SHP77 treated with DMSO at 0.1 percent for 48 hours (cell line): Measurements from ENCODE around the gene PDIA5.

ENCODE experiments used
- DNase-seq: peaks from one replicate; lab custom pipeline; 2025; lab: John Stamatoyannopoulos, UW

Gene PDIA5

DNA sequence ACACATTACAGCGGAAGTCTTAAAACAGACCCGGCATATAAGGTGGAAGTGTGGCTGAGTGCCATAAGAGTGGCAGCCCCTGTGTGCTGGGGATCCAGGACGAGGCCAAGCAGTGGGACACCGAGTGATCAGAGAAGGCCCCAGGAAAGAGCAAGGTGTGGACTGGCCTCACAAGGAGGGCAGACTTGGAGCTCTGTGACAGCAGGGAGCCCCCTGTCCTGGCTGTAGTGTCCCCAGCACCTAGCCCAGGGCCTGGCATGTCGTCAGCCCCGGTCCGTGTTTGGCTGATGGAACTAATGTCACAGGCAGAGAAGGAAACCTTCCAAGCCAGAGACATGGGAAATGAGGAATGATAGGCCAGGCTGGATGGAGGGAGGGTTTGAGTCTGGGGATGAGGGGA is 4.8 kb downstream of the PDIA5 start:
- DNase-seq, result no peak

DNA sequence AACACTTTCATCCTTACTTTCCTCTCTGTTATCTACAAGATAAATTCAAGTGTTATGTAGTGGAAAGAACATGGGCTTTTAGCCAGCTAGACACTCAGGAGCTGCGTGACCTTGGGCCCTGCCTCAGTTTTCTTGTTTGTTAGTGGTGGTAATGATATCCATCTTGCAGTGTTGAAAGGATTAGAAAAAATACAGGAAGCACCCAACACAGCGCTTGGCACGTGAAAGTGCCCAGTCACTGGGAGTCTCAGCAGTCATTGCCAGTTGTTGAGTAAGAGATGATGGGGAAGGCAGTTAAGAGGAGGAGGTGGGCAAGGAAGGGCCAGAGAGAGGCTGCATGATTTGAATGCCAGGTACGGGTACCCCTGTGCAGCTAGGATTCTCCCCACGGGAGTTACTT is 5.3 kb downstream of the PDIA5 start:
- DNase-seq, result no peak

DNA sequence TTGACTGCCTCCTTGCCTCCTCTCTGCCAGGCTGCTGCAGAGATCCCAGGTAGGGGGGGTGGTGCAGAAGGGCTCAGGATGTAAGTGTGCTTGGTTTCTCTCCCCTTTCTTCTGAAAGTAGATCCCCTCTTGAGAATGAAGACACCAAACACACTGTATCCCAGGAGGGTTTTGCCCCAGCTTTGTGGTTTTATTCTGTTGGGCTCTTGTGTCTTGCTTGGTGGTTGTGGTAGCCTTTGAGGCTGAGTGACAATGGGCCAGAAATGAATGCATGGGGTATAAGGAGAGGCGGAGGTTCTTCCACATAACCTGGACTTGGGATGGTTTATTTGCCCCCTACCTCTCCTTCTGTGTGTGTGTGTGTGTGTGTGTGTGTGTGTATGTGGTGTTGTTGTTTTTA is 5.7 kb downstream of the PDIA5 start:
- DNase-seq, result no peak

DNA sequence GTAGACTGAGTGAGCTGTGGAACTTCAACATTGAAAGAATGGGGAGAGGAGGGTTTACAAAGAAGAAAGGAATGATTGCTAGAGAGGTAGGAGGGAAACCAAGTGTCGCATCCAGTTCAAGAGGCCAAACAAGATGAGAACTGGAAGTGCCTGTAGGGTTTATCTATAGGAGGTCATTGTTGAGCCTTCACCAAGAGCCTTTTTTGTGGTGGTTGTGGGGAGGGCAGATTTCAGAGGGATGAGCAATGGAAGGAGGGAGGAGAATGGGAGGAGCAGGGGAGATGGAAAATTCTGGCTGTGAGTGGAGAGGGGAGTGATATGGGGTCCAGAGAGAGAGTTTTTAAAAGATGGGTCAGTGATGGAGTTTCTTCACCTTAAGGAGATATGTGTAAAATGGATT is 8.5 kb downstream of the PDIA5 start:
- no peak for DNase-seq

DNA sequence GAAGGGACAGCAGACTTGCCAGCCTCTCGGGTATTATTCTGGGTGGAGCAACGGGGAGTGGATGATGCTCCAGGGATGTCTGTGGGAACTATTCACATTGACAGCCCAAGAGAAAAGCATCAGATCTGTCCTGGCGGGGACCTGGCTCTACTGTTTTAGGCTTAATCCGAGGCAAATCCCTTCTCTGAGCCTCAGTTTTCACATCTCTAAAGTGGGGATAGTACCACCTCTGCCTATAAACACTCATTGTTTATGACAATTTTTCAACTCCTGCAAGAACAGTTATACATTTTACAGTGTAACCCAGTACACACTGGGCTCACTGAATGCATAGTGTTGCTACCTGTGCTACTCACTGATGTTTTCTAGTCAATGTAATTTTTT is 9.3 kb downstream of the PDIA5 start:
- DNase-seq, result no peak

DNA sequence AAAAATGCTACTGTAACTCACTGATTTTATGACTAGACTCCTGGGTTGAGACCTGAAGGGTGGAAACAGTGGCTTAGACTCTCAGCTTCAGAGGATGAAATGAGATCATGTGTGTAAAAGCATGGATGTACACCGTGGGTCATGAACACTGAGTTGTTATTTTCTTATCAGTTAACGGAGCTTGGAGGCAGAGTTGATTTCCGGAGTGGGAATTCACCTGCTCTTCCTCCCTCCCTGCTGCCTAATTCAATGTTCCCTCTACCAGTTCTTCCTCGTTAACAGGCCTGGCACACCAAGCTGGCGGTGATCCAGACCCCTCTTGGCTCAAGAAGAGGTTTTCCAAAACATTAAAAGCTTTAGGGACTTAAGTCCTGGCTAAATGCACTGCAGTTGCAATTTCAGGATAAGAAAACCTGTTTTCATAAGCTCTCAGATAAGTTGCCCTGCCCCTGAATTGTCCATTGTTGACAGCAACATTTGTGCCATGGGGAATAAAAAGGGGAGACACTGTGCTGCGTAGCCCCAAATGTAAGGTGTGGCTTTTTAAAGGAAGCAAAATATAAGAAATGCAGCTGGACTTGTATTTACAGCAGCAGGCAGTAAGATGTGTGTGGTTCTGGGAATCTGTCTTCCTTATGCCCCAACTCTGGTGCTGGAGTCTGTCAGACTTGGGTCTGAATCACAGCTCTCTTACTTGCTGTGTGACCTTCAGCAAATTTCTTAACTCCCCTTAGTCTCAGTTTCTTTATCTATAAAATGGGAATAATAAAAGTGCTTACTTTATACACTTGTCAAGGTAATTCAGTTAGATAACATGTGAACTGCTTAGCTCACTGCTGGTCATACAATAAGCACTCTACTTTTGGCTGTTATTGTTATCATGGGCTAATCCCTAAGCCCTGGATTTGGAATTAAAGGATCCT is 9.9 kb downstream of the PDIA5 start:
- no peak for DNase-seq

DNA sequence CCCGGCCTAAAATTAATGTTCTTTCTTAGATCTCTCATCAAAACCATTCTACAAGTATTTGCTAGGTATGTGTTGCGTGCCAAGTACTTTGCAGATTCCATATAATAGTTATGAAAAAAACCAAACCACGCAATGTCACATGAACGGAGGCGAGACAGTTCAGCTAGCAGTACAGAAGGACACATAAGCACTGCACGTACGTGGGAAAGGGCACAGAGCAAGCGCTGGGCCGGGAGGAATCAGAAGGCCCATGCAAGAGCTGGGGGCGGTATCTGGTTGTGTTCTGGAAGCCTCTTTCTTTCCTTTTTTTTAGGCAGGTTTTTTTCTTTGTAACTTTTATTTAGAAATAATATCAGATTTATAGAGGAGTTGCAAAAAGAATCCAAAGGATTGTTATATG is 11.3 kb downstream of the PDIA5 start:
- DNase-seq, result no peak

DNA sequence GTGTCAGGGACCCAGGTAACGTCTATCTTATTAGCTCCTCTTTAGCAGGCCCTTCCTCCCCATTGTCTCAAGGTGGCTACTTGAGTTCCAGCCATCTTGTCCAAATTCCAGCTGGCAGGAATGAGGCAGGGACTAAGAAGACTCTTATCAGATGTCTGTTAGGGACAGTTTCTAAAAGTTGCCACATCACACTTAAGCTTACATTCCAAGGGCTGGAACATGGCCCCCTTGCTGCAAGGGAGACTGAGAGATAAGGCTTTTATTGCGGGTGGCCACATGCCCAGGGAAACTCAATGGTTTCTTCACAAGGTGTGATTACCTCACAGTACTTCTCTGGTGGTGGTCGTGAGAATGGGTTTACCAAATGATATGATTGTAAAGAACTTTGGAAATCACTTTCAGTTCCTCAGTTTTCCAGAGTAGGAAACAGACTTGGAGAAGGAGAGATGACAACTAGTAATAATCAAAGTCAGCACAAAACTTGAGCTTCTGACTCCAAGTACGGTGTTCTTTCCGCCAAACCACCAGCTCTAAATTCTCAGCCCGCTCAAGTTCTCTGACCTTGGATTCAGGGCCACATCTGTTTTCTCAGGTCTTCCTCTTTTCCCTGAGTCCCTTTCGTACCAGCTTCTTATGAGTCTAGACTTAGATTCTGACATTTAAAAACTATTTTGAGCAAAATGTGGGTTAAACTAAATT is 14.2 kb downstream of the PDIA5 start:
- no peak for DNase-seq

DNA sequence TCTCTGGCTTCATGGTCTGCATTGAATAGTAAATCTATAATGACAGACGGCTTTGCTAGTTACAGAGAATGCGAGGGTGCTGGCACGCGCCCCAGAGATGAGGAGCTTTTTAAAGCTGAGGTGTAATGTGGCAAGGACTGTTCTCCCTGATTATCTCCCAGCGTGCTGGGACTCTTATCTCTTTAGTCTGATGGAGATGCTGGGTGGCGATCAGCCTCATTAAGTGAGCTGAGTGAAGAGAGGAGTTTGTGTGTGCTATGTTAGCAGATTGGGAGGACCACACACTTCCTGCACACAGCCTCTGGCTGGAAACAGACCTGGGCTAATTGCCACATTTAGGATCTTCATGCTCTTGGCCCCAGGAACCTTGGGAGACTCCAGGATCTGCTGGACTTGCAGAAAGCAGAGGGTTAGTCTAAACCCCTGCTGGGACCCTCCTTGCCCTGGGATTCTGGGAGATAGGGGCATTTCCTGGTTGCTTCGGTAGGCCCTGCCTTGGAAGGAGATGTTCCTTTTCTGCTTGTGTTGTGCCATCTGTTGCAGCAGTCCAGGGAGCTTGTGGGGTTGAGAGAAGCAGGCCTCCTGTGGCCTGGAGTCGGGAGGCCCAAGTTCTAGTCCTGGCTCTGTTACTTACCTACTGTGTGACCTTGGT is 15.0 kb downstream of the PDIA5 start:
- DNase-seq, result no peak

DNA sequence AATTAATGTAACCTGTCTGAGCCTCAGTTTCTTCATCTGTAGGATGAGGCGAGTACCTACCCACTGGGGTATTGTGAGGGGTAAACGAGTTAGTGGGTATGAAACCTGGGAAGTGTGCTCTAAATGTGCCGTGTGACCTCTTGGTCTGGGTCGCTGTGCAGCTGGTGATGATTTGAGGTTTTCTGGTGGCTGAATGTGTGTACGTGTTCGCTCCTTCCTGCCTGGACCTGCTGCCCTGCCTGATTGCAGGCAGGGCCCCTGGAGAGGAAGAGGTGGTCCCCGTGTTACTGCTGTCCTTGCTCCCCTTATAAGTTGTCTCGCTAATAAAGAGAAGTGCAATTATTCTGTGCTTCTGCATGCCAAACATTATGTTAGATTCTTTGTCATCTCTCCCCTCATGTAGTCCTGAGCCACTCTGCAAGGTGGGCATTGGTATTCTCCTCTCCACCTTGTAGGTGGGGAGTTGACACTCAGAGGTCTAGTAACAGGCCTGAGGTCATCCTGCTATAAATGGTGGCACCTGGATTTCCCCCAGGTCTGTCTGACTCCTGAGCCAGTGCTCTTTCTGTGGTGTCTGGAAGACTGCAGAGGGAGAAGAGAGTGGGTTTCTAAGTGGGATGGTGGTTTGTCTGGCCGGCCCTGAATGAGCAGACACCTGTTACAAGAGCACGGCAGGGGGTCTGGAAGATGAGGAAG is 15.7 kb downstream of the PDIA5 start:
- DNase-seq, result no peak

DNA sequence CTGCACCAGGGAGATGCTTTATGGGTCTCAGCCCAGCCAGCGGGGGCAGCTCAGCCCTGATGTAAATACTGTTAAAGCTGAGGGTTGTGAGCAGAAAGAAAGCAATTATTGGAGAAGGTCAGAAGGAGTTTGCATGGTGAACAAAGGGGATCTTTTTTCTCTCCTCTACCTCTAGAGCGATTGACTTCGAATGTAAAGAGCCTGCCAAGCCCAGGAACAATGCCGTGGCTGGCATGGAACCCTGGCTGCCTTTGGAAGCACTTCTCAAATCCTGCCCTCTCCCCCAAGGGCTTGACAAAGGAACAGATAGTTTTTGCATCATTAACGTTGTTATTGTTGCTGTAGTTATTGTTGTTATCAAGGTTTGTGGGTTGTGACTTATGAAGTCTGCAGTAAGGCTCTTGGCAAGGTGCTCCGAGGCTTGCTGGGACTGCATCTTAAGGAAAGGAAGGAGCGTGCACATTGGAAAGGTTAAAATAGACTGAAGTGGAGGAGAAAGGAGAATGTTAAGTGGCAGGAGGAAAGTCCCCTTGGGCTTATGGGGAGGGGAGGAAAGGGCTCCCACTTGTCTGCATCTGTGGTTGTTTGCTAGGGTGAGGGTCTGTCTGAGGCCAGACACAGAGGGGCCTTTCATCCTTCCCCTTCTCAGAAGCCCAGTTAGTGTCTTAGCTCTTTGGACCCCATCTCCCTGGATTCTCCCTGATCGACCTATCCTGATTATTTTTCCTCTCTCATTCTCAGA is 16.7 kb downstream of the PDIA5 start:
- DNase-seq, result no peak

DNA sequence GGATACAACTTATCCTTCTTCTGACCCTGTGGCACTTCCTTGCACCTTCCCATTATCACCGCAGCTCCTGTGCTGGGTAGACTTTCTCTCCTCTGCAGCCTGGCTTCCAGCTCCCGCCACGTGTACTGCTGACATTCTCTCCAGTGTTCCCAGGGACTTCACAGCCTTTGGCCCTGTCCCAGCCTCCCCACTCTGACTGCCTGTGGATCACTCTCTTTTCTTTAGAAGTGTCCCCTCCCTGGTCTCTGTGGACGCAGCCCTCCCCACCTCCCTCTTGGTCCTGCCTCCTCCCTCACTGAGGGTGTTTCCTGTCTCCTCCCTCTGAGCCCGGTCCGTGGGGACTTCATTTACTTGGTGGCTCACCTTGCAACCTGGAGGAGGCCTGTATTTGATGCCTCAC is 17.4 kb downstream of the PDIA5 start:
- no peak for DNase-seq

DNA sequence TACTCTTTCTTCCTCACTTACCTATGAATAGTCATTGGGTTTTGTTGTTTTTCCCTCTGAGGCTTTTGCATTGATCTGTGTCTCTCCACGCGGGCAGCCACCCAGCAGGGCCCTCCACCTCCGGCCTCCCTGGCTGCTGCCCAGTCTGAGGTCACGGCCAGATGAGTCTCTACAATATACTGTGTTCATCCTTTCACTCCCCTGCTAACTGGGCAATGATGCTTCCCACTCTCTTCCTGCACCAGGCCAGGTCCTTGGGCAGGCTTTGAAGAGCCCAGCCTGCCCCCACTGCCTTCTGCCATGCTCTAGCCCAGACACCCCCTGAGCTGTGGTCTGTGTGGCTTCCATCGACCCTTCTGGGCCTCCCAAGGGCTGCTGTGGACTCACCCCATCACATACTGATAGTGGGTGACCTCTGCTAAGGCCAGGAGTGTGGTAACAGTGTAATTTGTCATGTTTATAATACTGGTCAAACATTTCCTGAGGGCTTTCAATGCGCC is 18.0 kb downstream of the PDIA5 start:
- DNase-seq, result no peak

DNA sequence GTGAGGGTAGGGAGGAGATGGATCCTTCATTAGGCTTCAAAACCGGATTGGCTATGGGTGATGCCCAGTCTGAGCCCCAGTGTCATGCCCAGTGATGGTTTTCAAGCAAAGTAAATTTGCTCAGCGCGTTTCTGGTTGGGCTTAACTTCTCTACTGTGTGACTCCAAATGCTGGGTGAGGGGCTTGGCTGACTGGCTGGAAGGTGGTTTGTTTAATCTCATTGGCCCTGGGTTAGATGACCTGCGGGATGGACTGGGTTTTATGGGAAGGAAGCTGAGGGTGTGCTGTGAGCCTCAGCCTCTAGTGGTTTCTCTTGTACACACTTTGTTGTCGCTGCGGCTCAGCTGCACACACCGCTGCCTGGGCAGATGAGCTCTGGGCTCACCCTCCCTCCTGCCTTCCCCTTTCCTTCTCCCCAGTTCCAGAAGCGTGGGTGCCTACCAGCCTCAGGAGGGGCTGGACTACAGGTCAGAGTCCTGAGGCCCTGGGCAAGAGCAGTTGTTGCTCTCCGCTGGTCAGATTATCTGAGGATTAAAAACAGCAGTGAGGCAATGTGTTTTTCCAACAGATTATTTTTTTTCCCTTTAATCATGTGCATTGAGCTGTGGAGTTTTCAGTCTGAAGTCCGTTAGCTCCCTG is 18.6 kb downstream of the PDIA5 start:
- no peak for DNase-seq

DNA sequence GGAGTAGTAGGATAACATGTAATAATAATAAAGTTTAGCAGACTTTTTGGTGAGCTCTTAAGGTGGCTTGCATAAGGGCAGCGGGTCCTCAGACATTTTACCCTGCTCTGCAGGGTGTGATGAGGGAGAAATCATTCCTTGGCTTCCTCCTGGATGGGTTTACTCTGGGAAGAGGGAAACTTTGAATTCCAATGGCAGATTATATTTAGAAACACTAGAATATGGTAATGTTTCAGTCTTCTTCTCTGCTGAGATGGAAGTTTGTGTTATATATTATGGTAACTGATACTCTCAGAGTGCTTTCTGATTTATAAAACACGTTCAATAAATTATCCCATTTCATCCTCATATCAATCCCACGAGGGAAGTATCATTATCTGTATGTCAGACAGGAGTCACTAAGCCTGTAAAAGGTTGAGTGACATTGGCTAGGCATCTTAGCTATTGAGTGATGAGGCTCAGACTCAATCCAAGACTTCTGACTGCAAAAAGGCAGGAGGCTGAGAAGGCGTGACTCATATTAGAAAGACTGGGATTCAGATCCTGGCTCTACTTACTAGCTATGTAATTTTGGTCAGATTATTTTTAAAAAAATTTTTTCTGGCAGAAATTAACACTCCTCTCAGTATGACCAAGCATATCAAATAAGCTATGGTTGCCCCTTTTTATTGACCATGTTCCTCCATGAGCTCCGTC is 19.3 kb downstream of the PDIA5 start:
- no peak for DNase-seq

DNA sequence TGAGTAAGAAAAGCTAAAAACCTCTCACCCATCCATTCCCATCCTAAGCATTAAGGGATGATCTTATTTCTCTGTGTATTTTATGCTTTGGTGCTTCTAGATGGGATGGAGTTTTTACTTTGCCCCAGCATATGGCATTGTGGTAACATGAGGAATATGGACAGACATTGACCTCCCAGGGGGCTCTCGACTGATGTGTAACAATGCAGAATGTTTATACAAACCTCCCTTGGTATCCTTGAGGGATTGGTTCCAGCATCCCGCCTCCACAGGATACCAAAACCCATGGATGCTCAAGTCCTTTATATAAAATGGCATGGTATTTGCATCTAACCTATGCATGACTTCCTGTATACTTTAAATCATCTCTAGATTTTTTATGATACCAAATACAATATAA is 21.6 kb downstream of the PDIA5 start:
- DNase-seq, result no peak

DNA sequence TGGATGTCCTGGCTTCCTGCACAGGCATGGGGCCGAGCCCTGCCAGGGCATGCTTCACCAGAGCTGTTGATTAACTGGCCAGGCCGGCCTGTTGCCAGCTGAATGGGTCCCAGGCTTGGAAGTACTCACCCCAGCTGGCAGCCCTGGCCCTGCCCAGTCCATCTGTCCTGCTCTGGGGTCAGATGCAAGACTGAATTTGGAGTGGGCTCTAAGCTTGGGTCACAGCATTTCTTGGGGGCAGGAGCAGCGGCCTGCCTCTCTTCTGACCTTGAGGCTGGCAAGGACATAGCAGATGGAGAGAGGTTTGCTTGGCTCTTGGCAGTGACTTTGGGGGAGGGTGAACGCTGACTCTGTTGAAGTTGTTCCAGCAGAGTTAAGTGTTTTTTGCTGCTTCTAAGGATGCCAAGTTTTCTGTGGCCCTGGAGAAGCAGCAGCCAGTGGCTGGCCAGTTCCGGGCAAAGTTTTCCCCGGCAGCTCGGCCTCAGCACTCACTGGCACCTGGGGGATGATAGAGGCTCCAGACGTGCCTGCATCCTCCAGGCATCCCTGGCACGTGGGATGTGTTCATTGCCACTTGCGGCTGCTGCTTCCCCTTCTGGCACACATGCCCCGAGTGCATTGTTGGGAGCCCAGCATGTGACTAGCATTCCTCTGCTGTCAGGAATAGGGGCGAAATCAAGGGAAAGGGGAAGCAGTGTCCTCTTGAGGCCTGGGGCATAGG is 22.9 kb downstream of the PDIA5 start:
- no peak for DNase-seq

DNA sequence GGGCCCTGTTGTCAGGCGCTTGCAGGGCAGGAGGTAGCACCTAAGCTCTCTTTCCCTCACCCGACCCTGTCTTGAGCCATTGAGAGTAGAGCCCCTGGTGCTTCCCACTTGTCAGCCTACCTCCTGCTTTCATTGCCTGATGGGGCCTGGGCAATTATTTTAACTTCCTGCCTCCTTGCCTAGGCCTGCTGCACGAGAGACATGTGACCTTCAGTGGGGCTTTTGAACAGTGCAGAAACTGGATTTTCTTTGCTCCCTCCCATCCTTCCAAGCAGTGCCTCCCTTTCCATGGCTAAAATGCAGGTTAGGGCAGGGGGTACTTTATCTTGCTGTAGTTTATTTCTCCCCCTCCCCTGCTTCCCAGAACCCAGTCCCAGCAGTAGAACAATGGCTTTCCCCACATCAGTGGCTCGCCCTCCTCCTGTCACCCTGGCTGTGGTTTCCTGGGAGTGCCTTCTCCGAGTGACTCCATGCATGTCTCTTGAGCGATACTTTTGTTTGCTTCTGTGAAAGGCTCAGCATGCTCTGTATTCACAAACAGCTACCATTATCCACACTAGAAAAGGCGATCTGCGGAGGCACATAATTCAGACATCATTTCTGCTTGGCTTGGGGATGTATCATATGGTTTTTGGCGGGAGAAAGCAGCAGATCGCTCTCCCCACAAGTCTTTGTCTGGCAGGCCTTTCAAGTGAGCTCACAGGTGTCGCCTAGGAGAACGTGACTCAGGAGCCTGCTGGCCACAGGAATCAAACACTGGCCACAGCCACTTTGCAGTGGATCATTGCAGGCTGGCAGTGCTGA is 24.1 kb downstream of the PDIA5 start:
- DNase-seq, result no peak

DNA sequence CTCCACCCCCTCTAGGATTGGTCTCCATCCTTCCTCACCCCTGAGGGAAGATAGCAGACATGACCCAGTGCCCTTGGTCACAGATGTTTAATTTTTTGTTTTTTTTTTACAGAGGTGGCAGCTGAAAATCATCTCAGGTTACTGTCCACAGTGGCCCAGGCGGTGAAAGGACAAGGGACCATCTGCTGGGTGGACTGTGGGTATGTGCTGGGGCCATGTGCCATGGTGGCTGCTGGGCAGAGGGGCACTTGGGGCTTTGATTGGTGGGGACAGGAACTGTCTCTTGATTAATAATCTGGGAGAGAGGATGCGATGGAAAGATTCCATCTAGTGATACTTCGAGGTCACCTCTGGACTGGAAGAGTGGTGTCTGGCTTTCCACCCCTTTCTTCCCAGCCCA is 25.4 kb downstream of the PDIA5 start:
- no peak for DNase-seq
